SW480 (cell line): ENCODE results near the gene TBC1D16.

Source experiments
- DNase-seq: peaks from one replicate; pipeline ENCODE4 v3.0.0-alpha.2; 2016; ENCODE audit warnings: low spot score

Gene TBC1D16

GRCh38 chr17:80025140-80025539, 10.5 kb downstream of the TBC1D16 start:
- no peak for DNase-seq

GRCh38 chr17:80024206-80024972, 11.3 kb downstream of the TBC1D16 start:
- no peak for DNase-seq

DNA sequence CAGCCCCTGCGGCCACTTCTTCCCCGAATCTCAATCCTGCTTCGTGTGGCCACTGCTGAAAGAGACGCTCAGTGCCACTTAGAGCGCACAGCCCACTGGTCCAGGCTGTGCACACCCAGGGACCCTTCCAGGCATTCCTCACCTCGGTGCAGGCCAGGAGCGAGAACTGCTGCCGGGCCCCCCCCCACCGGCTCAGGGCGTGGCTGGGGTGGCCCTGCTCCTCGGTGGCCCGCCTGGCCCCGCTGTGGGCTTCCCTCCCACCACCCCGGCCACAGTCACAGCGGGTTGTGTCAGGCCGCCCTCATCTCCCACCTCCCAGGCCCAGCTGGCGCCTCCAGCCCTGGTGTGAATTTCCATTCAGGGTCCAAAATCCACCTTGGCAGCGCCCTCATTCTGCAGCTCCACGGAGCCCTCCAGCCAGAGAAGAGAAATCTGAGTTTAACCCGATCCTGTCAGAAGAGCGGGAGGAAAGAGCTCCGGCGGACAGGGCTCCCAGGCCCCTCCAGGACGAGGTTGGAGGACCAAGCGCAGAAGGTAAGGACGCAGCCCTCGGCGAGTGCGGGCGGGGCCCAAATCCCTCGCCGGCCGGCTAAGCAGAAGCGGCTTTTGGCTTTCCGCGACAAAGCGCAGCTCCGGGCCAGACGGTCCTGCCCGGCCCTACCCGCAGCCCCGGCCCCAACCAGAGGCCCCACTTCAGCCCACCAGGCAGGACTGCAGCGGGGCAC, 12.0 kb downstream of the TBC1D16 start:
- DNase-seq, result no peak

DNA sequence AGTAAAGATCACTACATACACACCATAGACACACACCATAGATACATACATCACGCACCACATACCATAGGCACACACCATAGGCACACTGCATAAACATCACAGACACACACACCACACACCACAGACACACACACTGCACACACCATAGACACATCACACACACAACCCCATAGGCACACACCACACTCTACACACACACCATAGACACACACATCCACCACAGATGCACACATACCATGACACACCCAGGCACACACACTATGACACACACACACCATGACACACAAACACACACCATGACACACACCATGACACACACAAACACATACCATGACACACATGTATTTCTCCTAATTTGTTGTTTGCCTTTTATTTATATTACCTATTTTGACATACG, 14.1 kb downstream of the TBC1D16 start:
- DNase-seq, result no peak

DNA sequence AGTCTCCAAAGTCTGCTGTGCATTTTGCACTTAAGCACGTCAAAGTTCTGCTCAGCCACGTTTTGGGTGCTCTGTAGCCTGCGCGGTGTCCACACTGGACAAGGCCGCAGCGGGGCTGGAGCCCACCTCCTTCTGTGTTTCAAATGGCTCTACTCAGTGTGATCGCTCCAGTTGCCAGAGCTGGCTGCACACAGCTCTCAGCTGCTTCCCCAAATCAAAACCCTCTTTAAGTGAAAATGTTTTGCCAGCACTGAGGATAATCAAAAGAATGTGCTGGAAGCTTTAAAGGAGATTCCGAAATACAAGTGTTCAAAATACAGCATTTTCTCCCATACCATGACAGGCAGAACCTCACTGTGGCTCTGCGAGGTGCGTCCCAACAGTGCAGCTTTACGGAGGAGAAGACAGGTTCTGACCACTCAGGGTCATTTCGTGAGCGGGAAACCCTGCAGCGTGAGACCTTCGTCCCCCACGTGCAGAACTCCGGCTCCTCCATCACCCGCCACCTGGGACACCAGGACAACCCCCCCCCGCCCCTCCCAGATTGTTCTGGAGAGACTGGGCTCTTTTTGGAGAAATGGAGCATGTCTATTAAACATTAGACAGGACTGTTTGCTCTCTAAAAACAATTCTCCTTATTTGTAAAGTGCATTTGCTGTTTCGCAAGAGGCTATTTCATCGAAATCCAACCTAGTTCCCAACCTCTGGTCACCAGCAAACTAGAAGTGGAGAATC, 16.6 kb downstream of the TBC1D16 start:
- no peak for DNase-seq

DNA sequence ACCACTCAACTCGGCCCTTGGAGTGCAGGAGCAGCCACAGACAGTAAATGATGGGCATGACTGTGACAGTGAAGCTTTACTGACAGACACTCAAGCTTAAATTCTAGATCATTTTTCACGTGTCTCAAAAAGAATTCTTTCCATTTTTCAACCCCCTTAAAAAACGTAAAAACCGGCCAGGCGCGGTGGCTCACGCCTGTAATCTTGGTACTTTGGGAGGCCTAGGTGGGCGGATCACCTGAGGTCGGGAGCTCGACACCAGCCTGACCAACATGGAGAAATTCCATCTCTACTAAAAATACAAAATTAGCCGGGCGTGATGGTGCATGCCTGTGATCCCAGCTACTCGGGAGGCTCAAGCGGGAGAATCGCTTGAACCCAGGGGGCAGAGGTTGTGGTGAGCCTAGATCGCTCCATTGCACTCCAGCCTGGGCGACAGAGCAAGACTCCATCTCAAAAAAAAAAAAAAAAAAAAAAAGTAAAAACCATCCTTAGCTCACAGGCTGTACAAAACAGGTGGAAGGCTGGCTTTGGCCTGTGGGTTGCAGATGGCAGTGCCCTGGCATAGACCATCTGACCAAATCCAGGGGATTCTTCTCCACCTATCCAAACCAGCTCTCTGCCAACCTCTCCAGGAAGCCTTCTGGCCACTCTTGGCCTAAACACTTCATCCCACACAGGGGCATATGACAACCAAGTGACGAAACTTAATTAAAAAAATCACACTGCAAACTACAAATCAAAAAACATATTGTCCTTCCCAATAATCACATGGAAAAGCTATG, 18.3 kb downstream of the TBC1D16 start:
- no peak for DNase-seq

DNA sequence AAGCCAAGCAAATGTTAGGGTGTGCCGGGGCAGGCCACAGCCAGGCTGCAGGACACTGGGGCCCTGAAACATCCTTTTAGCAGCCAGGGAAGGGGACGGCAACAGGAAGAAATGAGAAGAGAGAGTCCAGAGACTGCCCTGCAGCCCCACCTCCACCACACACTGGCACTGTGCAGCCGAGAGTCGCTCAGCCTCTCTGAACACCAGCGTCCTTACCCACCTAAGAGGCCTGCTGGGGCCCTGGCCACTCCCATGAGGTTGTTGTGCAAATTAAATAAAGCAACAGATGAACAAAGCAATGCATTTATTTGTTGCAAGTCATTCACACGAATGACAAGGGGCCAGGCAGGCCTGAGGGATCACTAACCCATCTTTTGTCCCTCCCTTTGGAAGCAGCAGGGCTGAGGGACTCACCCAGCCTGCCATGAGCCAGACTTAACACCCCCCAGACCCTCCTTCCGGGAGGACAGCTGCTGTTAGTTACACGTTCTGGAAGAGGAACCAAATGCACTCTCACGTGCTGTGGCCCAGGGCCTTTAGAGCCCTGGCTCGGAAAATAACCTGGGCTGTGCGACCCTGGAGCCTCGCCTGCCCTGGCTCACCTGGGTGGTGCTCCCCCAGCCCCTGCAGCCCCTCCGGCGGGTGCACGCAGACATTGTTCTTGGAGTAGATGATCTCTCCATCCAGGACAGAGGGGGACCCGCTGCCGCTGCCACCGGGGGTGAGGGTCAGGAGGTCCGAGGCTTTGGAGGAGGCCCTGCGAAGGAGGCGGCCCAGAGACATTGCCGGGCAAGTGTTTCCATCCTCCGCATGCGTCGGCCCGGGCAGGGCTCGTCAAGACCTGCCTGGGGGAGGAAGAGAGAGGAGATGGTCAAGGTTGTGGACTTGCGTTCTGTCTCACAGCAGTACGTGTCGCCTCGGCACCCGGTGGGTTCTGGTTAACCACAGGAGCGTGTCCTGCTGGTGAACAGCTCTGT, 22.6 kb downstream of the TBC1D16 start:
- no peak for DNase-seq

DNA sequence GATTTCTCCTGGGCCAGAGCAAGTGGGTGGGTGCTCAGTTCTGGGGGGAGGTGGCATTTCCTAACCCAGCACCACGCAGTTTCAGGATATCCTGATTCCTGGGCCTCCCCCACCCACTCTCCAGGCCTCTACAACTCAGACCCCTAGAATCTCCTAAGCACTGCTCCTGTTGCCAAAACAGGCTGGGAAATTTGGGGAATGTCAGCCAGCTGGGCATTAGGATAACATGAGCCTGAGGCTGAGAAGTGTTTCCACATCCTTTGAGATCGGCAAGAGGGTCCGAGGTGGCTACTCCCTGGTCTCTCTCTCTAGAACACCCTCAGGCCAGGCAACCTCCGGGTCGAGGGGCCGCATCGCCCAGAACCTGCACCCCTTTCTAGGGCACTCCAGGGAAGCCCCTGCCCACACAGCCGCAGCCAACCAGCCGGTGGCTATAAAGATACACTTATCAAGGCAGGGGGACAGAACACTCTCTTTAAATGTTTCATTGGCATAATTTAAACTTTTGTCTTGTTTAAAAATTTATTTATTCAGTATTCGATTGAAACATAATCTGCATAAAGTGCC, 23.6 kb downstream of the TBC1D16 start:
- DNase-seq, result no peak

GRCh38 chr17:80010283-80010858, 25.3 kb downstream of the TBC1D16 start:
- DNase-seq, result no peak

DNA sequence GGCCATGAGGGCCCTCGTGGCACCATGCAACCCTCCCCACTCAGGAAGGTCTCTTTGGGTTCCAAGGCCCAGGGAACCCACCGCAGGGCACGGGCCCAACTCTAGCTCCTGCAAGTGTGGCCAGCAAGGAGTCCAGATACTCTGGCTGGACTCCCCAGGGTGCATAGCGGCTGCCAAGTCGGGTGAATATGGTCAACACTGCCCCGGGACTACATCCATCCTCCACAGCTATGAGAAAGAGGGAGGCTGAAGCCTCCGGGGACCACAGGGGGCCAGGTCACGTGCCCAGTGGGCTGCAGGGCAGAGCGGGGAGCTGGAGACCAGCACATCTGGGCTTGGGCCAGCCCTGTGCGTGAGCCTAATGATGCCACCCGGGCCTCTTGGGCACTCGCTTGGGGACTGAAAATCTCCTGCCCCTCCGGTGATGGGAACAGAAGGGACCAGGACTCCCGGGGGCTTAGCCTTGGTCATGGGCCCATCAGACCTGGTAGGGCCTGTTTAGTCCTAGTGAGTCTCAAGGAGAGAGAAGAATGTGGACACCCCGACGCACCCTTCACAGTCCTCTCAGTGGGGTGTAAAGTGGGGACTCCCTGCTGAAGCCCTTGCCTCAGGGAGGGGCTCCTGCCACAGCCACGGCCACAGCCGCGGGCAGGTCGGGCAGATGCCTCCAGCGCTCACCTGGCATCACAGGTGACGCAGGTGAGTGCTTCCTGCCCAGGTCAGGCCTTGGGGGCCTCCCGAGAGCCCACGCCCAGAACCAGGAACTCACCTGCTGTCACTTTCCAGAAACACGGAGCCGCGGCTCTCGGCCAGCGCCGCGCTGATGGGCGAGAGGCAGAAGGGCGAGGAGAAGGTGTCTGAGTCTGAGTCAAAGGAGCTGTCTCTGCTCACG, 26.0 kb downstream of the TBC1D16 start:
- no peak for DNase-seq

DNA sequence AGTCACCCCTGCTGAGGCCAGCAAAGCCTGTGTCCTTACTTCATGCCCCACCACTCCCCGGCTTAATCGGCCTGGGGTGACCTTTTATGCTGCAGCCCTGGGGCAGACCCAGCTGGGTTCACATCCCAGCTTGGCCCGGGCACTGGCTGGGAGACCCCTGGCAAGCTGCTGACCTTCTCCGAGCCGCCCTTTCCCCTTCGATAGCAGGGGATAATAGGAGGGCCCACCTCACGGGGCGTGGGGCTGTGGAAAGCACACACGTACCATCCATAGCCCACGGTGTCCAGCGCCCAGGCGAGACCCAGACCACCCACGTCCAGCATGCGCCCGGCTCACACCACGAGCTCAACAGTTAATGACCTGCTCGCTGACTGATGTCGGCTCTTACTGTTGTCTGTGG, 26.8 kb downstream of the TBC1D16 start:
- DNase-seq, result no peak

DNA sequence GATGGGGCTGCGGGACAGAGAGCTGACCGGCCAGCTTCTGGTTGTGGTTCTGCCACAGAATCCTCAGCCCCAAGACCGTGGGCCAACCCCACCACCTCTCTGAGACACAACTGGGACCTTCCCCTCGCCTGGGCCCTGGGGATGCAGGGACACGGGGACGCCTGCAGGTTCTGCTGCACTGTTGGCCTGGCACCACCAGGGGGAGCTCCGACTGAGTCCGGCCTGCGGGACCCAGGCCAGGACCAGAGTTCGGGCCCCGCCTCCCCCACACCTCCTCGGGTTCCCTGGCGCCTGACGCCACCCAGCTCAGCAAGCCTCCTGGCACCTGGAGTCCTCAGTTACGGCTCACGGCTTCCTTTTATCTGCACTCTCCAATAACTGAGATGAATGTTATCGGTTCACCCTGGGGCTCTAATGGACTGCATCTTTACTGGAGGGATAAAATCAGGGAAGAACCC, 27.3 kb downstream of the TBC1D16 start:
- peak; percentile 46 for DNase-seq

DNA sequence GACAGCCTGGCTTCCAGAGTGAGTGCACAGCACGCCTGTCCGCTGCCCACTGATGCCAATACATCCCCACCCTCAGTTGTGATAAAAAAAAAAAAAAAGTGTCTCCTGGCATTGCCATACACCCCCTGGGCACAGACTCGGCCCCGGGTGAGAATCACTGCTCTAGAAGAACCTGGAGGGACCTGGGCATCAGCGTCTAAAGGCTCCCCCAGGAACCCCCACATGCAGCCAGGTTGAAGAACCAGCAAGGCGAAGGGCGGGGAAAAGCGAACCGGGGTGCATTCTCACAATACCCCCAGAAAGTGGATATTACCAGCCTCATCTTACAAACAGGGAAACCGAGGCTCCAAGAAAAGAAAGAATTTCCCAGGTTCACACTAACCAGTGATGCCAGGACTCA, 27.7 kb downstream of the TBC1D16 start:
- DNase-seq, result no peak

DNA sequence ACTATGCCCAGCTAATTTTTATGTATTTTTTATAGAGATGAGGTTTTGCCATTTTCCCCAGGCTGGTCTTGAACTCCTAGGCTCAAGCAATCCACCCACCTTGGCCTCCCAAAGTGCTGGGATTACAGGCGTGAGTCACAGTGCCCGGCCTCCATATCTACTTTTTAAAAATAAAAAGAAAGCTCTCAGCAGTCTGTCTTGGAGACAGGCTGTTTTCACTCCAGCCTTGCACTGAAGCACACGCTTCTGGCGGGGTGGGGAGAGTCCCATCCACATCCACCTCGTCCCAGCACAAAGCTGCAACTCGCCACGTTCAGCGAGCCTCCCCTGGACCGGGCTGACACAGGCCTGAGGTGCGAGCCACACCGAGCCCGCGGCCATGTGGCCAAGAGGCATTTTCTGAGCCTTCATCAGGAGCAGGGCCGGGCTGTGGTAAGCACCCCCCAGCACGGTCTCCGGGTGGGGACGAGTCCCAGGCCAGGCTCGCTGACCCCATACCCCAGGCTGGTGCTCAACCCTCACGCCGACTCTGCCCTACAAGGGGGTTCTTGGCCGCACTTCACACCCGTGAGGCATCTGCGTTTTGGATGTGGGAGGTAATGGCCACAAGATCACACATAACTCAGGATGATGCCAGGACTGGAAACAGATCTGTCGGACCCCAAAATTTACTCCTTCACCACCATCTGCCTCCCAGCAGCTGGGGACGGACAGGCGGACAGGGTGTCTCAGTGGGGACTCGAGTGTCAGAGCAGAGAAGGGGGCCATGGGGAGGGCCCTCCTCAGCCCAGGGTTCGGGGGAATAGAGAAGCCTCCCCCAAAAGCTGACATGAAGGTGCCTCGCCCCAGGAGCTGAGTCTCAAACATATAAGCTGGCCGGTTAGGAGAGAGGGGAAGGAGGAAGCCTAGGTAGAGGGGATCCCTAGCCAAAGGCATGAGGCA, 28.6 kb downstream of the TBC1D16 start:
- no peak for DNase-seq

GRCh38 chr17:80006339-80006720, 29.3 kb downstream of the TBC1D16 start:
- no peak for DNase-seq

DNA sequence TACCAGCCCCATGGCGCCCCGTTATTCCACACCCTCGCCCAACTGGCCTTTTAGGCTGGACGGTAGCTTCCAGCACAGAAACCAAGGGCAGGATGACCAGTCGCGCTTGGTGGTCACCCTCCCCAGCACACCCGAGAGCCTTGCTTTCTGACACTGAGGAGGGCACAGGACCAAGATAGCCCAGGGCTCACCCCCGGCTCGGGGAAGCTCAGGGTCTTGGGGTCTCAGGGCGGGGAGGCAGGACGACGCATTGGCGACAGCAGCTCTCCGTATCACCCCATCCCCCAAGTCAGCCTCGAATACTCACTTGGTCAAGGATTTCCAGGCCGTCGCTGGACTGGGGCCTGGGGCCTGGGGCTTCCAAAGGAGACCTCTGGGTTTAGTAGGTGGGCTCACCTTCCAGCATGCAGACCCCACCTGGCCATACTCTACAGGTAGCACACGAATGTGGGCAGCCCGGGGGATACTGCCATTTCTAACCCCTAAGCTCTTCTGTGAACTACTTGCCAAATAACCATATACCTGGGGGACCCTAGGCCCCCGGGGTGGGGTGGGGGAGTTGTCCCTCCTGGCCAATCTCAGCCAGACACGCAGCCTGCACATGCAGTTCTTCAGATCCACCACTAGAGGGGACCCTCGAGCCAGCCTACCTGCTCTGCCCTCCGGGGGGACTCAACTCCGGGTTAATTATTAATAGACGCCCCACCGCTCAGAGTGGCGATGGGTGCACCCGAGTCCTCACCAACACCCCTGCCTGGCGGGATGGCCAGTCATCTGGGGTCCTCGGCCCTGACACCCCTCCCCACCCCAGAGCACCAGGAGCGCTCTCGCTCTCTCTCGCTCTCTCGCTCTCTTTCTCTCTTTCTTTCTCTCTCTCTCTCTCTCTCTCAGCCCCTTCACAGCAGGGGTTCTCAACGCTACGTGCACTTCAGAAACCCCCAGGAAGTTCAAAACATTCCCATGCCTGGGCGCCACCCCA, 30.0 kb downstream of the TBC1D16 start:
- DNase-seq, result peak; percentile 49

GRCh38 chr17:80003969-80004368, 31.7 kb downstream of the TBC1D16 start:
- DNase-seq, result no peak
